Measurements from ENCODE around the gene ACTR10. TPM values are rescaled to one million over a fixed set of nuclear protein-coding genes. Genes with fewer than 3 reads are reported as not detected.

ACTR10 gene
- total RNA-seq, 1 experiment from 2014 or later = 39.6 TPM

DNA sequence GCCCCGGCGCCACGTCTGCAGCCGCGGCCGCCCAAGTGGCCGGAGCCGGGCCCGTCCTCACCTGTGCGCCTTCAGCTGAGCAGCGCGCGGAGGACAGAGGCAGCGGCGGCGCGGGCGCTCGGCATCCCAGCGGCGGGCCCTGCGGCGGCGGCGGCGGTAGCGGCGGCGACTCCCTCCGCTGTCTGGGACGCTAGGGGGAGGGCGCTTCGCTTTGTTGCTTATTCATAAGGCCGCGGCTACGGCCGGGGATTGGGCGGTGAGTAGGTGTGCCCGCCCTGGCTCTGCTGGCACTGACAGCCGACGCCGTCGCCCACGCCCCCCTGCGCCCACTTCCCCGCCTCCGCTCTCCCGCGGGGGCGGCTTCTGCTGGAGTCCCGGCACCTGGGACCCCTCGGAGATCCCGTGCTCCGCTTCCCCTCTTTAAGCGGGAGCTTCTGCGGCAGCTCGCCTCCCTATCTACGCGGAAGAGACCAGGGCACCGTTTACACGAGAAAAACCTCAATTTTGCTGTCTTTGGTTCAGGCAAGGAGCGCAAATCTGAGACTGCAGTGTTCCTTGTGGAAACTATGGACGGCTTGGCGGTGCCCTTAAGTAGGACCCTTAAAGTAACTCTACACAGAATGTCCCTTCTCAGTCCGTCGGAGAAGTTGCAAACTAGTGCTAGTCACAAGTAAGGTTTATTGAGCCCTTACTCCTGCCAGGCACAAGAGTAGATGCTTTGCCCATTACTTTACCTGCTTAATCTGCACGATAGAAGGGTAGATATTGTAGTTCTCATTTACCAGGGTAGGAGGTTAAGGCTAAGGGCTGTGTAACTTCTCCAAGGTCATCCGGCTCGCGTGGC is 47.7 kb upstream of the ACTR10 start, which contains the start of gene ARMH4:
TSS of gene ARMH4 (minus strand) at position 200 of the 844 bp plus-strand sequence. CDS start 12,855 bp downstream, outside the sequence.
- CTCF ChIA-PET = no interaction called here
- H3K27me3 ChIP-seq (ENCODE audit: insufficient read depth, low read length) = peaks cover 38% of the 10 kb centered on the region
- peak within 1 kb of the TSS; percentile 54 to 69 for H3K4me3 ChIP-seq (replicated peaks in 1 of 2; ENCODE audit: low read depth in 1 of 2, low read length in 2 of 2)
- H3K36me3 ChIP-seq (ENCODE audit: control insufficient read depth in 1 of 2, insufficient read depth in 2 of 2, low read length in 2 of 2) = no peaks in the 10 kb centered on the region
- RAD21 ChIA-PET (ENCODE audit: low non-redundant PET in 1 of 2, low total read pairs in 2 of 2, uncharacterized antibody in 2 of 2, unreplicated experiment in 2 of 2) = no interaction called here
- no peaks in the 10 kb centered on the region for H3K79me2 ChIP-seq (ENCODE audit: insufficient read depth, low read length)
- peak within 1 kb of the TSS; percentile 99 for H3K4me2 ChIP-seq (ENCODE audit: low read length)
- POLR2A ChIA-PET = no interaction called here
- no peak for TF ChIP-seq FOSL1 (IDR thresholded peaks at IDR 0.05; ENCODE audit: low read depth)
- peak; percentile 16; the same call in 1 of the 2 replicates for TF ChIP-seq SIN3A (IDR thresholded peaks at IDR 0.05; ENCODE audit: low read depth)
- 0 out of 2 replicates have a peak, but pooled peaks have one; percentile 10 for TF ChIP-seq SP1 (IDR thresholded peaks at IDR 0.05; ENCODE audit: low read depth)
- TF ChIP-seq ZFX (IDR thresholded peaks at IDR 0.05) = peak; percentile 23; the same call in 1 of the 2 replicates
- TF ChIP-seq ELF1 (IDR thresholded peaks at IDR 0.05; ENCODE audit: borderline replicate concordance, low read depth) = no peak
- TF ChIP-seq EGR1 (IDR thresholded peaks at IDR 0.05; ENCODE audit: low read depth) = peak; percentile 97
- TF ChIP-seq, protein P1, sequence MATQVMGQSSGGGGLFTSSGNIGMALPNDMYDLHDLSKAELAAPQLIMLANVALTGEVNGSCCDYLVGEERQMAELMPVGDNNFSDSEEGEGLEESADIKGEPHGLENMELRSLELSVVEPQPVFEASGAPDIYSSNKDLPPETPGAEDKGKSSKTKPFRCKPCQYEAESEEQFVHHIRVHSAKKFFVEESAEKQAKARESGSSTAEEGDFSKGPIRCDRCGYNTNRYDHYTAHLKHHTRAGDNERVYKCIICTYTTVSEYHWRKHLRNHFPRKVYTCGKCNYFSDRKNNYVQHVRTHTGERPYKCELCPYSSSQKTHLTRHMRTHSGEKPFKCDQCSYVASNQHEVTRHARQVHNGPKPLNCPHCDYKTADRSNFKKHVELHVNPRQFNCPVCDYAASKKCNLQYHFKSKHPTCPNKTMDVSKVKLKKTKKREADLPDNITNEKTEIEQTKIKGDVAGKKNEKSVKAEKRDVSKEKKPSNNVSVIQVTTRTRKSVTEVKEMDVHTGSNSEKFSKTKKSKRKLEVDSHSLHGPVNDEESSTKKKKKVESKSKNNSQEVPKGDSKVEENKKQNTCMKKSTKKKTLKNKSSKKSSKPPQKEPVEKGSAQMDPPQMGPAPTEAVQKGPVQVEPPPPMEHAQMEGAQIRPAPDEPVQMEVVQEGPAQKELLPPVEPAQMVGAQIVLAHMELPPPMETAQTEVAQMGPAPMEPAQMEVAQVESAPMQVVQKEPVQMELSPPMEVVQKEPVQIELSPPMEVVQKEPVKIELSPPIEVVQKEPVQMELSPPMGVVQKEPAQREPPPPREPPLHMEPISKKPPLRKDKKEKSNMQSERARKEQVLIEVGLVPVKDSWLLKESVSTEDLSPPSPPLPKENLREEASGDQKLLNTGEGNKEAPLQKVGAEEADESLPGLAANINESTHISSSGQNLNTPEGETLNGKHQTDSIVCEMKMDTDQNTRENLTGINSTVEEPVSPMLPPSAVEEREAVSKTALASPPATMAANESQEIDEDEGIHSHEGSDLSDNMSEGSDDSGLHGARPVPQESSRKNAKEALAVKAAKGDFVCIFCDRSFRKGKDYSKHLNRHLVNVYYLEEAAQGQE (IDR thresholded peaks at IDR 0.05; ENCODE audit: low read depth) = no peak
- peak; percentile 72 for TF ChIP-seq TCF7L2 (IDR thresholded peaks at IDR 0.05; ENCODE audit: borderline replicate concordance, extremely low read depth, insufficient read depth, insufficient read length)
- no peak for TF ChIP-seq SRF (IDR thresholded peaks at IDR 0.05; ENCODE audit: low read depth)
- H3K9ac ChIP-seq (ENCODE audit: low read length) = peak within 1 kb of the TSS; percentile 41
- intact Hi-C loops (cut with micrococcal nuclease) = no loop called here
- peaks cover 6 to 16% of the 10 kb centered on the region in 2 experiments; a peak in 2 of 4 replicates for H3K4me1 ChIP-seq (ENCODE audit: control insufficient read depth in 1 of 2, insufficient read depth in 2 of 2, low read length in 2 of 2)
- DNase-seq (ENCODE audit: low read depth, low spot score) (peak; percentile 57), ATAC-seq (peak; percentile 97)
- H4K20me1 ChIP-seq (ENCODE audit: insufficient read depth) = no peaks in the 10 kb centered on the region
- peak within 1 kb of the TSS; percentile 99 for H2AFZ ChIP-seq (ENCODE audit: low read depth, low read length, poor library complexity, severe bottlenecking)
- no TSS peak for BruUV-seq (replicated peaks)
- H3K27ac ChIP-seq (ENCODE audit: low read depth, low read length) = no peak within 1 kb of the TSS; the same call in 1 of the 2 replicates
- no peaks in the 10 kb centered on the region for H3K9me3 ChIP-seq (ENCODE audit: control insufficient read depth in 1 of 2, insufficient read depth in 1 of 2, low read depth in 1 of 2, low read length in 2 of 2)
- H3K9me2 ChIP-seq (ENCODE audit: insufficient read depth) = no peaks in the 10 kb centered on the region
